NCI-H146 treated with DMSO at 0.1 percent for 48 hours (cell line): ENCODE measurements around the gene MCL1.
"Not testable (repeated sequence)": the region's sequence is repeated elsewhere in the genome, so short reads cannot be mapped to it uniquely, and the experiment has no call there.

Experiments used
- DNase-seq: peaks from one replicate; lab custom pipeline; 2025; ENCODE audit not compliant: unreplicated experiment; lab: John Stamatoyannopoulos, UW

MCL1 gene

DNA sequence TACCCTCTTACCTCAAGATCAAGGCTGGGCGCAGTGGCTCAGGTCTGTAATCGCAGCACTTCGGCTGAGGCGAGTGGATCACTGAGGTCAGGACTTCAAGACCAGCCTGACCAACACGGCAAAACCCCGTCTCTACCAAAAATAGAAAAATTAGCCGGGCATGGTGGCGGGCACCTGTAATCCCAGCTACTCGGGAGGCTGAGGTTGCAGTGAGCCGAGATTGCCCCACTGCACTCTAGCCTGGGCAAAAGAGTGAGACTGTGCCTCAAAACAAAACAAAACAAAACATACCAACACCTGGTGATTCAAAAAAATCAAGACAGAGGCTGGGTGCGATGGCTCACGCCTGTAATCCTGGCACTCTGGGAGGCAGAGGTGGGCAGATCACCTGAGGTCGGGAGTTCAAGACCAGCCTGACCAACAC is 5.8 kb downstream of the MCL1 start:
- DNase-seq = not testable (repeated sequence)

GRCh38 chr1:150572918-150573647 is 6.3 kb downstream of the MCL1 start:
- DNase-seq = no peak

DNA sequence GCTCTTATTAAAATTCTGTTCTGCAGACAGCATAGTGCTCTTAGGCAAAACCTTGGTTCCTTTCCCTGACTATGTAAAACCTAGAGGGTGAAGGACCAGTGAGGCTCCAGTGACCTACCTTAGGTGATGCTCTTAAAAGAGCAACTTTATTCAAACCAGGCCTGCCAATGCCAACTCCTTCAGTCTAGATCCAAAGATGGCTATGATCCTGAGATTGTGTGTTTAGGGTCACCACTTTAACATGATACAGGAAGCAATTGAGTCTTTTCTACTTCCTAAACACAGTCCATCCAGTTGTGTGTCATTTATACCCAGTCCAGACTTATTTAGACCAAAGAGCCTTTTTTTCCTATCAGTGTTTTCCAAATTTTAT is 10.8 kb downstream of the MCL1 start:
- no peak for DNase-seq

GRCh38 chr1:150567717-150568593 is 11.5 kb downstream of the MCL1 start:
- peak; percentile 17 for DNase-seq

DNA sequence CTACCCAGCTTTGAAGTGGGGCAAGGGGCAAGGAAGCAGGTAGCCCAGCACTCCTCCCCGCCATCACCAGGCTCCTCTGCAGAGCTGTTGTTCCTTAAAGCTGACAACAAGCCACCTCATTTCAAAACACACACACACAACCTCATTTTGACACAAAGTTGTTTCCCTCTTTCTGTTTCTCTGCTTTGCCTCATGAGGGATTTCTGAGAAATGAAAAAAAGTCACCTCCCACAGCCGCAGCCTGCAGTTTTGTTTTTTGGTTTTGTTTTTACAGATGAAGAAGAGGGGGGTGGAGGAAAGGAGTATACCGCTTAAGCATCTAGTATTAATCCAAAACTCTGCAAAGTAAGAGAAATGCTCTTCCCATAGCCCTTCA is 12.1 kb downstream of the MCL1 start:
- DNase-seq = no peak

- DNase-seq = no peak
Observed at GRCh38 chr1:150566589-150567340, 12.6 kb downstream of the MCL1 start.

DNA sequence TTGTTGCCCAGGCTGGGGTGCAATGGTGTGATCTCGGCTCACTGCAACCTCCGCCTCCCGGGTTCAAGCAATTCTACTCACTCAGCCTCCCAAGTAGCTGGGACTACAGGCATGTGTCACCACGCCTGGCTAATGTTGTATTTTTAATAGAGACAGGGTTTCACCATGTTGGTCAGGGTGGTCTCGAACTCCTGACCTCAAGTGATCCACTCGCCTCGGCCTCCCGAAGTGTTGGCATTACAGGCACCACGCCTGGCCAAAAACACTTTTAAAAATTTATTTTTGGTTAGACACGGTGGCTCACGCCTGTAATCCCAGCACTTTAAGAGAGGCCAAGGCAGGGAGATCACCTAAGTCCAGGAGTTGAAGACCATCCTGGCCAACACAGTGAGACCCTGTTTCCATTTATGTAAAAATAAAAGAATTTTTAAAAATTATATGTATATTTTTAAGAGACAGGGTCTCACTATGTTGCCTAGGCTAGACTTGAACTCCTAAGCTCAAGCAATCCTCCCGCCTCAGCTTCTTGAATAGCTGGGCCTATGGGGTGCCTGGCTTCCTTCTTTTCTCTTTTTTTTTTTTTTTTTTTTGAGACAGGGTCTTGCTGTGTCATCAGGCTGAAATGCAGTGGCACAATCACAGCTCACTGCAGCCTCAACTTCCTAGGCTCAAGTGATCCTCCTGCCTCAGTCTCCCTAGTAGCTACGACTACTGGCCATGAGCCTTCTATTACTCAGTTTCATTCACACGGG is 14.0 kb downstream of the MCL1 start:
- not testable (repeated sequence) for DNase-seq

- DNase-seq = no peak
Observed at GRCh38 chr1:150564051-150564991, 15.1 kb downstream of the MCL1 start.

- no peak for DNase-seq
Observed at GRCh38 chr1:150563340-150564038, 15.9 kb downstream of the MCL1 start.

DNA sequence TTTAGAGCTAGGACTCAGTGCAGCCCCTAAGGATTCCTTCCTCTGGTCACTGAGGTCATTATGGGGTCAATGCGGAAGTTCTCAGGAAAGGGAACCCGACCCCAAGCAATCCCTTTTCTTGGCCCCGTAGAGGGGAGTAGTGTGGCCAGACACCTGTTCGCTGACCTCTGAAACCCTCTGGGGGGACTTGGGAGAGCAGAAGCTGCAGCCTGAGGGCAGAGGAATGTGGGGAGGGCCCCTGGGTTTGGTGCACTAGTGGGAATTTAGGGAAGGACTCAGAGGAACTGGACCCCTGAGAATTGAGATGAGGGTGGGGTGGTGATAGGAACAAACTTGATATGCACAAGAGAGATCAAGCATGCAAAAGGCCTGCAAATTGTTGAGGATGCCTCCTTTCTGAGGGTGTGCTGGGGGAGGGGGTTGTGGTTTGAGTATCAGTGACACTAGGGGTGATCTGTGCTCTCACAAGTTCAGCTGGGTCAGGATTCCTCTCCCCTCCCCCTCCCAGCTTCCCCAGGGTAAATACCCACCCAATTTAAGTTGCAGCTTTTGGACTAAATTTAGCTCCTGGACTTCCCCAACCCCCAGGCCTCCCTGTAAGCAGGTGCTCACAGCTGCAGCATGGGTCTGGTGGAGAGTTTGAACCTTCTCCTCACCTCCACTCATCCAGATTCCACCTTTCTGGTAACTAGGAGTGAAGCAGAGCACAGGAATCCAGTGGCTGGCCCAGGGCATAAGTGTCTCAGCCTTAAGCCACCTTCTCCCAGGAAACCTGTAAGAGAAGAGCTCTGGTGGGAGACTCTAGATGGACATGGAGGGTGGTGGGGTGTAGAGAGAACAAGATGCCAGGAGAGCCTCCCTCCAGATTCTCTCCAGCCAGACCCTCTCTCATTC is 16.7 kb downstream of the MCL1 start:
- DNase-seq = no peak

DNA sequence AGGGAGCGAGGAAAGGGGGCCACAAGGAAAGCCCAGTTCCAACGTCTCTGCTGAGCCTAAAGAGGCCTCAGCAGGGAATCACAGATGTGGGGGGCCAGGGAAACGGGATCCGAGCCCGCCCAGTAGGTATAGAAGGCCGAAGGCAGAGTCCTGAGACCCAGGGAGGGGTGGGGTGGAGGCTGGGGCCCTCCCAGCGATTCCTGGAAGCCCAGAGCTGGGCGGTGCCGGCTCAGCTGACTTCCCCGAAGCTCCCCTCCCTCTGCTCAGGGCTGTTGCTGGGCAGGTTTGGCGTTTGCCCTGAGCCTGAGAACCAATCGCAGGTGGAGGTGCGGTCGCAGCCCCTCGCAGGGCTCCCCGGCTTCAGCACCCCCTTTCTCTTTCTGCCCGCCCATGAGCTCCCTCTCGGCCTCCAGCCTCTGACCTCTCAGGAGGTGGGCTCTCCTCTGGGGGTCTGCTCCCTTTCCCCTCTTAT is 17.4 kb downstream of the MCL1 start:
- peak; percentile 63 for DNase-seq

GRCh38 chr1:150561254-150561973 is 18.0 kb downstream of the MCL1 start:
- DNase-seq = peak; percentile 41

DNA sequence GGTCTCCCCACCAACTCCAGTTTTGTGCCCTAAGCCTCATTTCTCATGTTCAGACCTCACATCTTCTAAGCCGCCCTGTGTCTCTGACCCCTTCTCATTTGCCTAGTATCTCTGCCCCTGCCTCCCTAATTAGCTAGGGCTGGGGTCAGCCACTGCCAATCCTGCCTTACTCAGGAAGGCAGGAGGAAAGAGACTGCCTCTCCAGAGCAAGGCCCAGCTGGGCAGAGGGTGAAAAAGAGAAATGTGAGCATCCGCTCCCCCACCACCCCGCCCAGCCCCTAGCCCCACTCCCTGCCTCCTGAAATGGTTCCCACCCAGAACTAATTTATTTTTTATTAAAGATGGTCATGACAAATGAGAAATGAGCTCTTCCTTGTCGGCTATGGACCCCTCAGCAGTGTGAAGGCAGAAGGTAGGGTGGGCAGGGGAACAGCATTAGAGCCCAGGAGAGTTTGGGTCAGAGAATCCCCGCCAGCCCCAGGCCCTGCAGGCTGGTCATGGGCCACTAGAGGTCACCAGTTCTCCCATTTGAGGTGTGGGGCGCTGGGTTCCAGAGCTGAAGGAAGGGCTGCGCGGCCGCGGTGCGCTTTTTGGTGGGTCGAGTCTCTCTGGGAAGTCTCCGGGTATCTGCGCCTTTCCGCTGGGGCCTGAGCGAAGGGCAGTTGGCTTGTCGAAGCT is 18.7 kb downstream of the MCL1 start:
- peak; percentile 75 for DNase-seq

- peak; percentile 39 for DNase-seq
Observed at GRCh38 chr1:150560011-150560438, 19.4 kb downstream of the MCL1 start.

GRCh38 chr1:150559656-150560010 is 19.8 kb downstream of the MCL1 start:
- no peak for DNase-seq

DNA sequence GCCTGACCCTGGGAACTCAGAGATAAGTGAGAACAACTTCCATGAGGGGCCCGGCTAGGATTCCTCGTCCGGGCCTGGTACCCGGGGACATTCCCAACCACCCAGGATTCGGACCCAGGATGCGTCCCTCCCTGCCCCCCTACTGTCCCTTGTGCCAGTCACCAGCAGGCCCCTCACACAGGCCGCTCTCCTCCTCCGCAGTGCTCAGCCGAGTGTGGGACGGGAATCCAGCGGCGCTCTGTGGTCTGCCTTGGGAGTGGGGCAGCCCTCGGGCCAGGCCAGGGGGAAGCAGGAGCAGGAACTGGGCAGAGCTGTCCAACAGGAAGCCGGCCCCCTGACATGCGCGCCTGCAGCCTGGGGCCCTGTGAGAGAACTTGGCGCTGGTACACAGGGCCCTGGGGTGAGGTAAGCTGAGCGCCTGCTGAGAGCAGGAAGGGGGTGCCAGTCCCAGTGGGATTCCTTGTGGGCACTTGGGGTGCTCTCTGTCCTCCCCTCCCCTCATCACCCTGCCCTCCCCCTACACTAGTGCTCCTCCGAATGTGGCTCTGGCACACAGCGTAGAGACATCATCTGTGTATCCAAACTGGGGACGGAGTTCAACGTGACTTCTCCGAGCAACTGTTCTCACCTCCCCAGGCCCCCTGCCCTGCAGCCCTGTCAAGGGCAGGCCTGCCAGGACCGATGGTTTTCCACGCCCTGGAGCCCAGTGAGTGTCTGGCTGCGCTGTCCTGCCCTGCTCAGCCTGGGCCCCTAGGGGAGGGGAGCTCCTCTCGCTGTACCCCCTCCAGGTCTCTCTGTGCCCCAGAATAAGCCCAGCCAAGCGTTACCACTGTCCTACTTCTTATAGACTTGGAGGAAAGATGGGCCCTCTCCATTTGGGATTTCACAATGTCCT is 20.4 kb downstream of the MCL1 start:
- no peak for DNase-seq
